Testis (tissue), 3 donors: ENCODE data around the gene CHST8. TPM values are rescaled to one million over a fixed set of nuclear protein-coding genes. Genes with fewer than 3 reads are reported as not detected.
"Not testable (repeated sequence)": the region's sequence is repeated elsewhere in the genome, so short reads cannot be mapped to it uniquely, and the experiment has no call there.

Experiments
- DNase-seq: peaks from one replicate; pipeline ENCODE4 v3.0.0-alpha.2; 2019
- H3K27ac ChIP-seq, 2 donors: fragments of 200-600 bp; sonication (generic); one replicate each; pipeline ENCODE4 v1.5.1; 2019
- H3K27me3 ChIP-seq: fragments of 200-600 bp; sonication (generic); one replicate; pipeline ENCODE4 v1.5.1; 2019
- H3K36me3 ChIP-seq: fragments of 200-600 bp; sonication (generic); one replicate; pipeline ENCODE4 v1.5.1; 2017; ENCODE audit warnings: low read depth; ENCODE audit errors: missing control alignments
- H3K4me1 ChIP-seq: fragments of 200-600 bp; sonication (generic); one replicate; pipeline ENCODE4 v1.5.1; 2019
- H3K4me3 ChIP-seq, 2 donors: fragments of 200-600 bp; sonication (generic); one replicate each; pipeline ENCODE4 v1.5.1; 2017 to 2019
- H3K9me3 ChIP-seq: fragments of 200-600 bp; sonication (generic); one replicate; pipeline ENCODE4 v1.5.1; 2017
- CTCF ChIP-seq, 3 experiments: fragments of 450-650 bp in 2 of 3; fragments of 200-600 bp in 1 of 3; sonication (generic) in 1 of 3; IDR thresholded peaks; one replicate each; pipeline ENCODE4 v1.5.1; 2016 to 2019; ENCODE audit warnings: antibody characterized with exemption in 3 of 3, mild to moderate bottlenecking in 2 of 3, moderate library complexity in 1 of 3
- POLR2A ChIP-seq: fragments of 450-650 bp; IDR thresholded peaks from one replicate; pipeline ENCODE4 v1.6.1; 2017; ENCODE audit warnings: antibody characterized with exemption, mild to moderate bottlenecking, moderate library complexity
- WGBS, 2 donors: methylation state at CpG; one replicate each; pipeline ENCODE4 v1.1.5; 2018; 5-methylcytosine and 5-hydroxymethylcytosine counted together
- intact Hi-C: fragments of 100-400 bp; cut with DNase I; formaldehyde crosslinking; loops from one replicate; pipeline ENCODE4 v1.15.1; 2023; ENCODE audit warnings: low total_unique reads
- polyA plus RNA-seq: library from polyadenylated mRNA; stranded (reverse); fragments of 350-450 nt; fragmentation: Illumina TruSeq; extraction: RNeasy Lipid Tissue Mini Kit (QIAGEN cat#74804); gene quantifications from one replicate; pipeline ENCODE4 v1.2.3, GENCODE V29; 2014; ENCODE audit warnings: low read depth, low replicate concordance; ENCODE audit not compliant: insufficient read depth
- total RNA-seq, 2 donors: library from RNA; depleted of rRNA; stranded (reverse); fragments of >200 nt; gene quantifications; one replicate each; pipeline ENCODE4 v1.2.3, GENCODE V29; 2016

The CHST8 gene
- total and polyA plus RNA-seq, 3 donors from 2014 or later, result 0.75 to 0.93 (median 0.79) TPM

GRCh38 chr19:33659835-33660234, 38.1 kb downstream of the CHST8 start:
- intact Hi-C loops, result no loop called here
- Histone ChIP-seq H3K4me3 (no peak overlapping the region), H3K27me3 (no peaks in the 10 kb centered on the region), H3K27ac (no peak overlapping the region), H3K9me3 (no peaks in the 10 kb centered on the region), H3K36me3 (no peaks in the 10 kb centered on the region), H3K4me1 (no peaks in the 10 kb centered on the region)
- TF ChIP-seq CTCF (IDR thresholded peaks at IDR 0.05) (no peak), POLR2A (no peak)
- no peak for DNase-seq
- WGBS, 2 donors, result 86 to 90% methylated on average over 5 of the region's 5 CpGs

GRCh38 chr19:33660410-33661124, 38.8 kb downstream of the CHST8 start:
- H3K4me3 ChIP-seq, result no peak overlapping the region
- intact Hi-C loops, result no loop called here
- no peak for DNase-seq
- 70 to 73% methylated on average over 11 of the region's 11 CpGs for WGBS, 2 donors
- H3K27ac ChIP-seq, result no peak overlapping the region
- TF ChIP-seq POLR2A, result no peak
- TF ChIP-seq CTCF (IDR thresholded peaks at IDR 0.05), result no peak
- no peaks in the 10 kb centered on the region for H3K27me3 ChIP-seq
- no peaks in the 10 kb centered on the region for H3K4me1 ChIP-seq
- no peaks in the 10 kb centered on the region for H3K36me3 ChIP-seq
- no peaks in the 10 kb centered on the region for H3K9me3 ChIP-seq

- intact Hi-C loops, result no loop called here
- no peaks in the 10 kb centered on the region for H3K4me1 ChIP-seq
- WGBS, 2 donors, result 76 to 81% methylated on average over 3 to 7 of the region's 7 CpGs
- H3K9me3 ChIP-seq, result no peaks in the 10 kb centered on the region
- no peak overlapping the region for H3K4me3 ChIP-seq
- no peaks in the 10 kb centered on the region for H3K27me3 ChIP-seq
- no peak for DNase-seq
- no peak overlapping the region for H3K27ac ChIP-seq
- no peak for TF ChIP-seq CTCF (IDR thresholded peaks at IDR 0.05)
- no peak for TF ChIP-seq POLR2A
- H3K36me3 ChIP-seq, result no peaks in the 10 kb centered on the region
Measured at GRCh38 chr19:33661336-33661735, 39.6 kb downstream of the CHST8 start.

- 78% methylated on average over 11 of the region's 11 CpGs for WGBS, 2 donors
- TF ChIP-seq POLR2A (no peak), CTCF (IDR thresholded peaks at IDR 0.05) (no peak)
- H3K9me3 ChIP-seq, result no peaks in the 10 kb centered on the region
- H3K27me3 ChIP-seq, result no peaks in the 10 kb centered on the region
- no peak for DNase-seq
- no peak overlapping the region for H3K27ac ChIP-seq
- intact Hi-C loops, result no loop called here
- no peaks in the 10 kb centered on the region for H3K36me3 ChIP-seq
- no peak overlapping the region for H3K4me3 ChIP-seq
- H3K4me1 ChIP-seq, result no peaks in the 10 kb centered on the region
Measured at GRCh38 chr19:33662391-33663092, 40.8 kb downstream of the CHST8 start.

GRCh38 chr19:33663316-33663715, 41.6 kb downstream of the CHST8 start:
- WGBS, 2 donors, result 86 to 93% methylated on average over 9 of the region's 9 CpGs
- intact Hi-C loops, result not testable (repeated sequence)

More at GRCh38 chr19:33663316-33663715, 41.6 kb downstream of the CHST8 start:
- not testable (repeated sequence) for H3K27me3 ChIP-seq, H3K36me3 ChIP-seq, H3K27ac ChIP-seq, H3K4me1 ChIP-seq, DNase-seq, H3K4me3 ChIP-seq, H3K9me3 ChIP-seq
